OCI-LY3 (cell line): ENCODE results near the gene NAPB.

ENCODE experiments used
- CTCF ChIP-seq: fragments of 200-600, 300-600 bp; sonication (generic); IDR thresholded peaks from 2 replicates; pipeline ENCODE4 v1.5.1; 2014; ENCODE audit warnings: antibody characterized with exemption, low read length, low read depth
- EZH2phosphoT487 ChIP-seq: fragments of 200-600 bp; shearing (Covaris generic); IDR thresholded peaks from 2 replicates; pipeline ENCODE4 v1.6.1; 2018; ENCODE audit warnings: antibody characterized with exemption, mixed run types, low read depth

GRCh38 chr20:23433628-23434027 is 12.3 kb upstream of the NAPB start:
- TF ChIP-seq CTCF: no peak
- no peak for TF ChIP-seq EZH2phosphoT487
